Left renal cortex interstitium (tissue), 4 donors: ENCODE data around the gene TUFT1. TPM values are rescaled to one million over a fixed set of nuclear protein-coding genes. Genes with fewer than 3 reads are reported as not detected.
"Not testable (repeated sequence)": the region's sequence is repeated elsewhere in the genome, so short reads cannot be mapped to it uniquely, and the experiment has no call there.

Experiments used
- DNase-seq, 4 donors: peaks; one replicate each; pipeline ENCODE4 v3.0.0-alpha.2; 2013; ENCODE audit warnings: low read depth in 4 of 4, low spot score in 2 of 4, missing footprints in 1 of 4
- polyA plus RNA-seq, 4 donors: library from polyadenylated mRNA; unstranded; fragments of 120-200 nt; gene quantifications; one replicate each; pipeline ENCODE4 v1.2.1, GENCODE V29; 2013; ENCODE audit not compliant: insufficient read length in 4 of 4

The TUFT1 gene
- polyA plus RNA-seq, 4 donors: 11.0 to 14.2 (median 11.6) TPM

GRCh38 chr1:151612501-151613281, 72.6 kb downstream of the TUFT1 start:
- DNase-seq: no peak

- DNase-seq: no peak
These were observed 73.2 kb downstream of the TUFT1 start for GRCh38 chr1:151613282-151613780.

- no peak for DNase-seq
These were observed 75.8 kb downstream of the TUFT1 start for GRCh38 chr1:151615711-151616504.

- DNase-seq: no peak
These were observed 76.4 kb downstream of the TUFT1 start for GRCh38 chr1:151616505-151616849.

- DNase-seq: no peak
These were observed 77.9 kb downstream of the TUFT1 start for GRCh38 chr1:151618003-151618402.

GRCh38 chr1:151618470-151618869, 78.4 kb downstream of the TUFT1 start:
- DNase-seq: no peak

GRCh38 chr1:151618996-151619395, 78.9 kb downstream of the TUFT1 start:
- DNase-seq: not testable (repeated sequence)

- DNase-seq: no peak
These were observed 79.5 kb downstream of the TUFT1 start for GRCh38 chr1:151619489-151620093.

GRCh38 chr1:151620286-151620685, 80.2 kb downstream of the TUFT1 start:
- no peak for DNase-seq

GRCh38 chr1:151621351-151621750, 81.2 kb downstream of the TUFT1 start:
- DNase-seq: no peak

- no peak for DNase-seq
These were observed 84.7 kb downstream of the TUFT1 start for GRCh38 chr1:151624783-151625182.

GRCh38 chr1:151626740-151627334, 86.7 kb downstream of the TUFT1 start:
- DNase-seq: no peak

- no peak for DNase-seq
These were observed 89.2 kb downstream of the TUFT1 start for GRCh38 chr1:151629278-151629677.

Other genes starting within 250 kb of the TUFT1 start
- 10 to 100 TPM; 59.0 to 77.4 (median 67.2) TPM for gene PI4KB, start 212.9 kb upstream of the TUFT1 start, polyA plus RNA-seq
- 10 to 100 TPM; 43.5 to 49.2 (median 47.0) TPM for gene RFX5, start 193.1 kb upstream of the TUFT1 start, polyA plus RNA-seq
- 10 to 100 TPM; 52.1 to 60.5 (median 52.9) TPM for gene SELENBP1, start 167.6 kb upstream of the TUFT1 start, polyA plus RNA-seq
- 100 to 1,000 TPM; 238 to 292 (median 254) TPM for gene PSMB4, start 140.7 kb upstream of the TUFT1 start, polyA plus RNA-seq
- 100 to 1,000 TPM in 2 of 4 donors, 10 to 100 TPM in 2; 75.0 to 170 (median 125) TPM for gene POGZ, start 80.8 kb upstream of the TUFT1 start, polyA plus RNA-seq
- gene CGN, start 28.9 kb upstream of the TUFT1 start, polyA plus RNA-seq: 10 to 100 TPM; 28.3 to 53.4 (median 44.4) TPM
- gene SNX27, start 71.7 kb downstream of the TUFT1 start, polyA plus RNA-seq: 10 to 100 TPM; 16.3 to 29.6 (median 23.0) TPM
- under 1 TPM; 0.20 to 0.77 (median 0.46) TPM for gene CELF3, start 176.5 kb downstream of the TUFT1 start, polyA plus RNA-seq
- under 1 TPM in 1 of 4 donors, not detected in 3; 0.38 TPM for gene RIIAD1, start 181.2 kb downstream of the TUFT1 start, polyA plus RNA-seq
- gene MRPL9, start 223.2 kb downstream of the TUFT1 start, polyA plus RNA-seq: 100 to 1,000 TPM; 105 to 116 (median 114) TPM